GM18867 (cell line): ENCODE data around the gene ERCC1.
A peak's percentile ranks its signal among the peaks of the same experiment; 100 is the strongest.

Experiments used
- ATAC-seq: cut with Tn5 transposase; IDR thresholded peaks from one replicate; pipeline ENCODE4 v1.9.1; 2021; ENCODE audit warnings: mild to moderate bottlenecking, moderate library complexity; ENCODE audit not compliant: unreplicated experiment

The ERCC1 gene

DNA sequence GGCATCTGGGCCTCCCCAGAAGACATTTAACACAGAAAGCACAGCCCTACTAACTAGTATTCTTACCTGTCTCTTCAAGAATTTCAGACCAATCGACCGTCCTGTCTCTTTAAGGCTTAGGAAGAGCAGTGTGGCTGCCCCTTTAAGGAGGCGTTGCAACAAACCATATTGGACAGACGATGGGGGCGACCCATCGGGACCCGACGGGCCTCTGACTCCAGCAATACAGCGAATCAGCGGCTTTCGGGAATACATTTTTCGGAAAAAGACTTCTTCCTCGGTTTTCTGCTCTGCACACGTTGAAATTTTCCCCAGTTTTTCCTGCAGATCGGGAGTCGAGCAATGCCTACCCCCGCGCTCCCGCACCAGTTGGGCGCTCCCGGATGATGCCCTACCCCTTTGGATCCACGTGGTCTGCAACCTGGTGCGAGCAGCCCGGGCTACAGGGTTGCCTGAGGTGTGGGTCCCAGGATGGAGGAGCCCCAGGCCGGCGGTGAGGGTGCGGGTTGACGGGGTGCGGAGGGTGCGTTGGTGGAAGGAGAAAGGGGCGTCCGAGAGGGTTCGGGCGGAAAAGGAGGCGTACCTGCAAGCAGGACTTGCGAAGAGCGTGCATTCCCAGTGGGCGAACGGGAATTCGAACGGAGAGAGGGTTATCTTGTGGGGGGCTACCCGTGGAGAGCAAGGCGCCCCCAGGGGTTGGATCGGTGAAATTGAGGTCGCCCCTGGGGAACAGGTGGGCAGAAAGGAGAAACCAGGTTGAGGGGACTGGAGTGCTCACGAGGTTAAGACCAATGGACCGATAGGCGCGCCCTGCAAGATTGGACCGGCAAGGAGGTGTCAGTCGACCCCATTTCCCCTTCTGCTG is 17.3 kb downstream of the ERCC1 start, which contains the start of gene POLR1G:
POLR1G (plus strand) TSS at position 419 of the 865 bp plus-strand sequence; CDS start at position 472, 53 bp downstream.
- ATAC-seq: peak; percentile 72

- ATAC-seq: peak; percentile 39
Observed at GRCh38 chr19:45405435-45406225, 18.1 kb downstream of the ERCC1 start.

GRCh38 chr19:45404557-45405434 is 18.9 kb downstream of the ERCC1 start, which contains the start of gene PPP1R13L:
PPP1R13L (minus strand) TSS chr19:45405069; CDS start chr19:45398318, 6,751 bp downstream.
- no peak for ATAC-seq

DNA sequence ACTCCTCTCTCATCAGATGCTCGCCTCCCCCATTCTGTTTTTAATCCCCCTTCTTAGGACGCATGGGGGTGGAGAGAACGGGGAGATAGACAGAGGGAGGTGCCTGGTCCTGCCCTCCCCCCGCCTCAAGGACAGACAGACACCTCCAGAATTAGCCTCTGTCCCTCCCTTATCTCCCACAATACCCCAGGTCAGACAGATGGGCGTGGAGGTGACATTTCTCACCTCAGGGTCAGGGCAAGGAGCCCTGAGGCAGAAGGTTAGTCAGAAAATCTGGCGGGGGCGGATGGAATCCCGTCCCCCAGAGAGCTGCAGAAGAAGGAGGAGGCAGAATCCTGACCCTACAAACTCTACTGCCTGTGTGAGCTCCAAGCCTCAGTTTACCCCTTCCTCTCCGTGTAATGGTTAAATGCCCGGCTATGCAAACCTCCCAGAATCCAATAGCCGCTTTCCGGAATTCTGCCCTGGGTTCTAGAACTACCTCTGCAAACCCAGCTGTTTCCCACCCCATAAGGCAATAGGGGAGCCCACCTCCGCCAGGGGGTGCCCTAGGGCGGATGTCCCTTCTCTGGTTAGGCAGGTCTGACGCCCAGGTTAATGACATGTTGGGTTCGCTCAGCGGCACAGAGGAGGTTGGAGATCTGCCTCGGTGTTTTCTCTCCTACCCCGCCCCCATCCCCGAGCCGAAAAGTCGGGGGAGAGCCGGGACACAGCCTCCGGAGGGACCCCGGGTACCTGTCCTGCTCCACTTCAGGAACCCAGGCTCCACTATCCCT is 19.7 kb downstream of the ERCC1 start:
- ATAC-seq: no peak

- ATAC-seq: no peak
Observed at GRCh38 chr19:45403272-45403671, 20.4 kb downstream of the ERCC1 start.

GRCh38 chr19:45402298-45403061 is 21.2 kb downstream of the ERCC1 start:
- no peak for ATAC-seq

GRCh38 chr19:45401815-45402214 is 21.9 kb downstream of the ERCC1 start:
- no peak for ATAC-seq

DNA sequence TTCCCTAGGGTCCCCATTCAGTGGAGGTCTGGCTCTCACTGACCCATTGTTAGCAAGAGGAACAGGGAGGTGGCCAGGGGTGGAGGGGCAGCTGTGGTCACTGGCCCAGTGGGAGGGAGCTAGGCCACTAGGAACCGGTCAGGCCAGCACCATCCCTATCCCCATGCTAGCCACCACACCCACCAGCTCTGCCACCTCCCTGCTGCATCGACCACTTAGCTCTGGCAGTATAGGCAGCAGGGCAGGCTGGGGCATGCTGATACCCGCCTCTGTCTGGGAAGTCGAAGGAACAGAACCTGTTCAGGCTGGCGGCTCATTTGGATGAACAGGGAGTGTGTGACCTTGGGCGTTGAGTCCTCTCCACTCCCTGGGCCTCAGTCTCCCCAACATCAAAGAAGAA is 23.5 kb downstream of the ERCC1 start:
- no peak for ATAC-seq

- no peak for ATAC-seq
Observed at GRCh38 chr19:45395821-45396617, 27.7 kb downstream of the ERCC1 start.

DNA sequence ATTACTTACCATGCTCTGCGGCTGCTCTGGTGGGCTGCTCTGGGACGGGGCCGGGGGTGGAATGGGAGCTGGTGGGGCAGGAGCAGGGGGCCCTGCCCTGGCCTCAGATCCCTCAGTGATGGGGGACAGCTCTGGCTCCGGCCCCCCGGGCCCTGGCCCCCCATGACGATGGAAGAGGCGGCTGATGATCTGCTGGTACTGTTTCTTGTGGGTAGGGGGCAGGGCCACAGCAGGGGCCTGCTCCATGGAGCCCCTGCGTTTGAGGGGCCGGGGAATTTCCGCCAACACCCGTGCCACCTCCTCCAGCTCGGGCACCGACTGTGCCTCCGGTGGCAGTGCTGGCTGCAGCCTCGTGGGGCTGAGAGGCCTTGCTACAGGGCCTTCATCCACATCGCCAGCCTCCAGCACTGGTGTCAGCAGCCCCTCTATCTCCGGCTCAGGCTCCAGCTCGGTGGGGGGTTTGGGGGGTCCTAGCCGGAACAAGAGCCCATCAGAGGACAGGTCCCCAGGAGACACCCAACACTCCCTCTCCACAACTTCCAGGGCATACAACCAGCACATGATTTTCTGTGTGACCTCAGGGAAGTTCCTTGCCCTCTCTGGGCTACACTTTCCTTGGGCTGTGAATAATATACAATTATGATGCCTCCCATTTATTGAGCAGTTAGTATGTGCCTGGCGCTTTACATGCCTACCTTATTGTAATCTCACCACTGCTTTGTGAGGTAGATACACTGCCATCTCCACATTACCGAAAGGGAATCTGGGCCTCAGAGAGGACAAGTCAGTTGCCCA is 31.6 kb downstream of the ERCC1 start:
- no peak for ATAC-seq

DNA sequence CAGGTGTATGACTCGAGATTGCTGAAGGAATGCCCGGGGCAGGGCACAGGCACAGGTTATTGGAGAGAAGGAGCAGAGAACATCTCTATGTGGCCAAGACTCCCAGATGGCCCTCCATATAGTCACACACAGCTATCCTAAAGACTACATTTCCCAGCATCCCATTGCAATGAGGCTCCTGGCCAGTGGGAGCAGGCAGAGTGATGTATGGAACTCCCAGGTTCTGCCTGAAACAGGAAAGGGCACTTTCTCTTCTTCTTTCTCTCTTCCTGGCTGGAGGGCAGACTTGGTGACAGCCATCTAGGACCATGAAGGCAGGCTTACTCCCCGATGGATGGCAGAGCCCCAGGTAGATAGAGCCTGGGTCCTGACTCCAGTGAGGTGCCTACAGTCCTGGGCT is 32.4 kb downstream of the ERCC1 start:
- no peak for ATAC-seq

GRCh38 chr19:45385392-45386221 is 38.1 kb downstream of the ERCC1 start:
- no peak for ATAC-seq

DNA sequence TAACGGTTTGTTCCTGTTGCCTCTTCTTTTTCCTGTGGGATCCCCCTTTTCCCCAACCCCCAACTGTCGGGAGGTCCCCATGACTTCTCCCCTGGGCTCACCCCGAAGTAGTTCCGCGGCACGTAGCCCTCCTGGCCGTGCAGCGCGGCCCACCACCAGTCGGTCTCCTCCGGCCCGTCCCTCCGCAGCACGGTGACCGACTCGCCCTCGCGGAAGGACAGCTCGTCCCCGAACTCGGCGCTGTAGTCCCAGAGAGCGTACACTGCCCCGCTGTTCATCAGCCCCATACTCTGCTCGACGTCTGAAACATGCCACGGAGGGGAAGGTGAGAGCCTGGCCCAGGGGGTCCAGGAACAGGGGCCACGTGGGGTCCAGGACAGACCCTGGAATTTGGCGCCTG is 41.3 kb downstream of the ERCC1 start:
- no peak for ATAC-seq

- no peak for ATAC-seq
Observed at GRCh38 chr19:45380107-45380506, 43.6 kb downstream of the ERCC1 start.

- ATAC-seq: no peak
Observed at GRCh38 chr19:45376045-45376724, 47.5 kb downstream of the ERCC1 start.
